ENCODE data around the gene IL15RA. TPM values are rescaled to one million over a fixed set of nuclear protein-coding genes. Genes with fewer than 3 reads are reported as not detected.

Gene IL15RA
- total RNA-seq, 1 experiment from 2014 or later: 15.5 TPM

GRCh38 chr10:6002809-6003510 lies 25.6 kb upstream of the IL15RA start:
- intact Hi-C loops (cut with micrococcal nuclease; ENCODE audit: unreplicated experiment): no loop called here
- H2AFZ ChIP-seq: no peak overlapping the region
- H3K4me3 ChIP-seq: no peak overlapping the region
- H3K27ac ChIP-seq: no peak overlapping the region
- no peak overlapping the region for H3K4me2 ChIP-seq
- ChIA-PET CTCF (interaction anchor here (0.6 kb wide), 1 partner anchor 249 kb away, joined by 6 read pairs; no protein-coding TSS in a partner anchor), POLR2A (ENCODE audit: unreplicated experiment) (no interaction called here)
- no peak for DNase-seq
- BruUV-seq (replicated peaks): no TSS peak
- H3K4me1 ChIP-seq (replicated peaks; ENCODE audit: insufficient read depth): no peaks in the 10 kb centered on the region
- no peaks in the 10 kb centered on the region for H3F3A ChIP-seq (ENCODE audit: insufficient read depth, low read depth)
- TF ChIP-seq CTCF (conservative IDR thresholded peaks at IDR 0.05): no peak
- TF ChIP-seq EZH2 (IDR thresholded peaks at IDR 0.05; ENCODE audit: low read depth): no peak
- no peaks in the 10 kb centered on the region for H4K20me1 ChIP-seq (ENCODE audit: insufficient read depth)
- H3K79me2 ChIP-seq (ENCODE audit: low read depth): no peaks in the 10 kb centered on the region
- no peaks in the 10 kb centered on the region for H3K9me3 ChIP-seq (ENCODE audit: insufficient read depth, low read depth)
- no peaks in the 10 kb centered on the region for H3K9me2 ChIP-seq (ENCODE audit: insufficient read depth)
- H3K36me3 ChIP-seq (ENCODE audit: low read depth): no peaks in the 10 kb centered on the region
- H3K27me3 ChIP-seq (ENCODE audit: insufficient read depth, low read depth): no peaks in the 10 kb centered on the region

GRCh38 chr10:5999440-6000165 lies 22.3 kb upstream of the IL15RA start:
- Histone ChIP-seq H3K36me3 (ENCODE audit: low read depth) (no peaks in the 10 kb centered on the region), H3K27me3 (ENCODE audit: insufficient read depth, low read depth) (no peaks in the 10 kb centered on the region), H3K79me2 (ENCODE audit: low read depth) (no peaks in the 10 kb centered on the region), H3K9me3 (ENCODE audit: insufficient read depth, low read depth) (no peaks in the 10 kb centered on the region), H3K4me3 (no peak overlapping the region), H2AFZ (no peak overlapping the region), H3F3A (ENCODE audit: insufficient read depth, low read depth) (no peaks in the 10 kb centered on the region), H3K4me2 (no peak overlapping the region; the same call in 1 of the 2 replicates), H3K9me2 (ENCODE audit: insufficient read depth) (no peaks in the 10 kb centered on the region), H3K27ac (no peak overlapping the region), H3K4me1 (replicated peaks; ENCODE audit: insufficient read depth) (no peaks in the 10 kb centered on the region), H4K20me1 (ENCODE audit: insufficient read depth) (no peaks in the 10 kb centered on the region)
- intact Hi-C loops (cut with micrococcal nuclease; ENCODE audit: unreplicated experiment): no loop called here
- ChIA-PET CTCF (no interaction called here), POLR2A (ENCODE audit: unreplicated experiment) (no interaction called here)
- DNase-seq: no peak
- BruUV-seq (replicated peaks): no TSS peak
- TF ChIP-seq CTCF (conservative IDR thresholded peaks at IDR 0.05) (no peak), EZH2 (IDR thresholded peaks at IDR 0.05; ENCODE audit: low read depth) (no peak)

- no peak for TF ChIP-seq CTCF (conservative IDR thresholded peaks at IDR 0.05)
- TF ChIP-seq EZH2 (IDR thresholded peaks at IDR 0.05; ENCODE audit: low read depth): no peak
- Histone ChIP-seq H3K27ac (no peak overlapping the region), H3K79me2 (ENCODE audit: low read depth) (no peaks in the 10 kb centered on the region), H3K9me2 (ENCODE audit: insufficient read depth) (no peaks in the 10 kb centered on the region), H3K36me3 (ENCODE audit: low read depth) (no peaks in the 10 kb centered on the region), H3K4me1 (replicated peaks; ENCODE audit: insufficient read depth) (no peaks in the 10 kb centered on the region), H4K20me1 (ENCODE audit: insufficient read depth) (no peaks in the 10 kb centered on the region), H3K27me3 (ENCODE audit: insufficient read depth, low read depth) (no peaks in the 10 kb centered on the region), H3K9me3 (ENCODE audit: insufficient read depth, low read depth) (no peaks in the 10 kb centered on the region), H2AFZ (no peak overlapping the region), H3K4me2 (no peak overlapping the region), H3F3A (ENCODE audit: insufficient read depth, low read depth) (no peaks in the 10 kb centered on the region), H3K4me3 (no peak overlapping the region)
- DNase-seq: no peak
- BruUV-seq (replicated peaks): no TSS peak
- ChIA-PET CTCF (no interaction called here), POLR2A (ENCODE audit: unreplicated experiment) (no interaction called here)
- intact Hi-C loops (cut with micrococcal nuclease; ENCODE audit: unreplicated experiment): no loop called here
Observed at GRCh38 chr10:5996696-5997095, 19.4 kb upstream of the IL15RA start.
